Type B pancreatic cell (in vitro differentiated cells): ENCODE measurements around the gene KRT3. TPM values are rescaled to one million over a fixed set of nuclear protein-coding genes. Genes with fewer than 3 reads are reported as not detected.
"Not testable (repeated sequence)": the region's sequence is repeated elsewhere in the genome, so short reads cannot be mapped to it uniquely, and the experiment has no call there.

Source experiments
- DNase-seq: peaks from one replicate; pipeline ENCODE4 v3.0.0; 2021; ENCODE audit warnings: mixed read lengths; ENCODE audit not compliant: unreplicated experiment; ENCODE audit errors: extremely low spot score
- H3K27ac Mint-ChIP-seq: 2 replicates; pipeline ENCODE4 v1.8.0; 2021; ENCODE audit warnings: mild to moderate bottlenecking, mixed read lengths
- H3K27me3 Mint-ChIP-seq: 2 replicates; pipeline ENCODE4 v1.8.0; 2021; ENCODE audit warnings: mixed read lengths
- H3K36me3 Mint-ChIP-seq: 2 replicates; pipeline ENCODE4 v1.8.0; 2021; ENCODE audit warnings: mixed read lengths
- H3K4me1 Mint-ChIP-seq: one replicate; pipeline ENCODE4 v1.8.0; 2021; ENCODE audit warnings: mixed read lengths; ENCODE audit not compliant: unreplicated experiment
- H3K4me3 Mint-ChIP-seq: 2 replicates; pipeline ENCODE4 v1.8.0; 2021; ENCODE audit warnings: mild to moderate bottlenecking, mixed read lengths
- H3K9me3 Mint-ChIP-seq: 2 replicates; pipeline ENCODE4 v1.8.0; 2021; ENCODE audit warnings: mixed read lengths
- total RNA-seq: library from RNA; stranded (reverse); gene quantifications from 2 replicates; pipeline ENCODE4 v1.2.1, GENCODE V29; 2021; ENCODE audit warnings: low replicate concordance
- TF ChIP-seq, protein P1 (sequence below): fragments of 200-600 bp; sonication (generic); conservative IDR thresholded peaks from 2 replicates; pipeline ENCODE4 v1.5.0; 2021; ENCODE audit warnings: antibody characterized with exemption, mild to moderate bottlenecking

Gene KRT3
- total RNA-seq, 1 donor from 2014 or later: 0.68 TPM

DNA sequence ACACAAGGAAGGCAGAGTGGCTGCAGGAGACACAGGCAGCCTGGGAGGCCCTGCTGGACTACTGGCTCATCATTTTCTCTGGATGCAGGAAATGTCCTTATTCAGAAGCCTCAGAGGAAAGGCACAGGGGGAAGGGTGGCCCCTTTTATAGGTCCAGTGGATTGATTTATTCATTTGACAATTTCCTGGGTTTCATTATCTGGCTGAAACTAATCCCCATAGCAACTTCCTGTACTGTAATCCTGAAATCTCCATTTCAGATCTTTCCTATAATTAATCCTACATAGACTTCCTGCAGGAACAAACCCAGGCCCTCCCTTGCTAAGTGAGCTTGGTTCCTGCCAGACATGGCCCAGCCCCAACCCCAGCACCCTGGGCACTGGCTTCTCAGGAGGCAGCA, 41.8 kb downstream of the KRT3 start:
- DNase-seq: no peak
- H3K36me3 Mint-ChIP-seq: no peaks in the 10 kb centered on the region
- no peaks in the 10 kb centered on the region for H3K9me3 Mint-ChIP-seq
- H3K4me3 Mint-ChIP-seq: no peak overlapping the region
- H3K27ac Mint-ChIP-seq: no peak overlapping the region
- H3K27me3 Mint-ChIP-seq: peaks cover 55% of the 10 kb centered on the region
- no peaks in the 10 kb centered on the region for H3K4me1 Mint-ChIP-seq
- TF ChIP-seq, protein P1, sequence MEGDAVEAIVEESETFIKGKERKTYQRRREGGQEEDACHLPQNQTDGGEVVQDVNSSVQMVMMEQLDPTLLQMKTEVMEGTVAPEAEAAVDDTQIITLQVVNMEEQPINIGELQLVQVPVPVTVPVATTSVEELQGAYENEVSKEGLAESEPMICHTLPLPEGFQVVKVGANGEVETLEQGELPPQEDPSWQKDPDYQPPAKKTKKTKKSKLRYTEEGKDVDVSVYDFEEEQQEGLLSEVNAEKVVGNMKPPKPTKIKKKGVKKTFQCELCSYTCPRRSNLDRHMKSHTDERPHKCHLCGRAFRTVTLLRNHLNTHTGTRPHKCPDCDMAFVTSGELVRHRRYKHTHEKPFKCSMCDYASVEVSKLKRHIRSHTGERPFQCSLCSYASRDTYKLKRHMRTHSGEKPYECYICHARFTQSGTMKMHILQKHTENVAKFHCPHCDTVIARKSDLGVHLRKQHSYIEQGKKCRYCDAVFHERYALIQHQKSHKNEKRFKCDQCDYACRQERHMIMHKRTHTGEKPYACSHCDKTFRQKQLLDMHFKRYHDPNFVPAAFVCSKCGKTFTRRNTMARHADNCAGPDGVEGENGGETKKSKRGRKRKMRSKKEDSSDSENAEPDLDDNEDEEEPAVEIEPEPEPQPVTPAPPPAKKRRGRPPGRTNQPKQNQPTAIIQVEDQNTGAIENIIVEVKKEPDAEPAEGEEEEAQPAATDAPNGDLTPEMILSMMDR: no peak

DNA sequence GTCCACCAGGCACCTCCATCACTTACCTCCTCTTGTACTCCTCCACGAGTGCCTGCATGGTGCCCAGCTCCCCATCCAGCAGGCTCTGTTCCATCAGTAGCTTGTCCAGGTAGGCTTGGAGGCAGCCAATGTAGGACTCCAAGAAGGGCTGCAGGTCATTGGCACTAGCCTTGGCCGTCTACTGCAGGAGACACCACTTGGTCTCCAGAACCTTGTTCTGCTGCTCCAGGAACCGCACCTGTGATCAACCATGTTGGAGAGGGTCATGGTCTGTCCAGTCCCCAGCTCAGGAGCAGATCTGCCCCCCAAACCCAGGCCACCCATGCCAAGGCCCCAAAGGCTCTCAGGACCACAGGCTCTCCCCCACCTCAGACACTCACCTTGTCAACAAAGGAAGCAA, 42.6 kb downstream of the KRT3 start:
- H3K27ac Mint-ChIP-seq: no peak overlapping the region
- H3K4me1 Mint-ChIP-seq: no peaks in the 10 kb centered on the region
- no peak overlapping the region for H3K4me3 Mint-ChIP-seq
- H3K36me3 Mint-ChIP-seq: no peaks in the 10 kb centered on the region
- TF ChIP-seq, protein P1: no peak
- H3K27me3 Mint-ChIP-seq: peaks cover 62% of the 10 kb centered on the region
- no peaks in the 10 kb centered on the region for H3K9me3 Mint-ChIP-seq
- DNase-seq: no peak

DNA sequence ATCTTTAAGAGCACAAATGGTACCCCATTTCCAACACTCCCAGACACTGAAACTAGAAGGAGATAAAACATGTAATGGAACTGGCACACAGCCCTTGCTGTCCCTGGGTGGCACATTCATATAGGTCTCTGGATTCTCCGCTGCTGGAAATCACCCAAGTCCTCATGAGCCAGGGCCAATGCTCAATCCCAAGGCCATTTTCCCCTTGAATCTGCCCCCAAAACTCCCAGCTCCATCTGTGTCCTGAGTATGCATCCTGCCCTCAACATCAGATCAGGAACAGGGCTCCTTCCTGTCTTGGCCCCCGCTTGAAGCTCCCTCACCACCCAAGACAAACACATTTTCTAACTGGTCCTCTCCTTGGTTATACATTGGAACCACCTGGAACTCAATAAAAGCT, 43.4 kb downstream of the KRT3 start:
- no peak for DNase-seq
- Mint-ChIP-seq H3K27me3 (peaks cover 65% of the 10 kb centered on the region), H3K36me3 (no peaks in the 10 kb centered on the region), H3K4me1 (no peaks in the 10 kb centered on the region), H3K4me3 (no peak overlapping the region), H3K27ac (no peak overlapping the region), H3K9me3 (no peaks in the 10 kb centered on the region)
- TF ChIP-seq, protein P1: no peak

DNA sequence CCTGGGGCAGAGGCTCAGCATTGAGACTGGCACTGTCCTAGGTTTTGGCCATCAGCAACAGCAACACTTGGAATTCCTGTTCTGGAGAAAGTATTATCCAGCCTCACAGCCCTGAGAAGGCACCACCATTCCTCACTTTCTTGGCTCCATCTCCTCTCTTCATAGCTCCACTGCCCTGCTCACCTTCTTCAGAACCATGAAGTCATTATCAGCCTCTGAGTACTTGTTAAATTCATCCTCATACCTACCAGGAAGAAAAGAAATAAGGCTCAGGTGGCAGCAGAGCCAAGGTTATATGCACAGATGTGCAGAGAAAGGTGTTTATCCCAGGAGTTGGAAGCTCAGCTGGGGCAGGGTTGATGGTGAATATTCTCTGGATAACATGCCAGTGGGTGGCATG, 44.1 kb downstream of the KRT3 start:
- H3K4me1 Mint-ChIP-seq: no peaks in the 10 kb centered on the region
- H3K27me3 Mint-ChIP-seq: peaks cover 66% of the 10 kb centered on the region

DNA sequence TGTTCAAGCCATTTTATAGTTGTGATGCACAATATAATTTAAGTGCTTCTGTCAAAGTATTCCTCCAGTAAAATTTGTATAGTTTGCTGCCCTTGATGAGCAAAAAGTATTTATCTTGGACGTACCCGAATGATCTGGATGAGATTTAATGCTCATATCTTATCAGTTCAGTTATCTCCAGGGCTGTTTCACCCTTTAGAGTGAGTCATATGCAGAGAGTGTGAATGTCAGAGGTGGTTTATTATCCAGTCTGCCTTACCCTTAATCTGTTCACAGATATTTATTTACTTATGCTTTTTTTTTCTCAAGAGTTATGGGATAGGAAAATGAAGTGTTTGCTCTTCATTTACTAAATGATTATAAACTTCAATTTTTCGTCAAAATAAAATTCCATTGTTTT, 45.4 kb downstream of the KRT3 start:
- H3K36me3 Mint-ChIP-seq, H3K27ac Mint-ChIP-seq, DNase-seq, H3K4me3 Mint-ChIP-seq, H3K4me1 Mint-ChIP-seq, H3K9me3 Mint-ChIP-seq: not testable (repeated sequence)
- peaks cover 75% of the 10 kb centered on the region for H3K27me3 Mint-ChIP-seq

More for the DNA sequence above, 44.1 kb downstream of the KRT3 start:
- no peak for DNase-seq
- Mint-ChIP-seq H3K9me3 (no peaks in the 10 kb centered on the region), H3K36me3 (no peaks in the 10 kb centered on the region), H3K4me3 (no peak overlapping the region), H3K27ac (no peak overlapping the region)
- TF ChIP-seq, protein P1: no peak

DNA sequence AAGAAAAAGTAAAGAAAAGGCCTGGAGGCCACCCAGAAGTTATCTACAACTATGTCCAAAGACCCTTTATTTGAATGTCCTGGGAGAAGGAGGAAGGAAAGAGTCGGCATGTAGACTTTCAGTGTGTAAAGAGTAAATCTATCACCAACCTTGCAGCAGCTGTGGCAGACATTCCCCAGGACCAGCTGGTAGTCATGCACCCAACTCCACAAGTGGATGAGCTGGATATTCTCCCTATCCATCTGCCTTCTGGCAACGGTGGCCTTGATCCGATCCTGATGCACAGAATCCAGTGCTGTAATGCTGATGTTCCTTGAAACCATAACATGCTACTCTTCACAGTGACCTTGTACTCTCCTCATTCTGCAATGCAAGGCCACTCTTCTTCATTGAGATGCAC, 46.1 kb downstream of the KRT3 start:
- no peak overlapping the region for H3K4me3 Mint-ChIP-seq
- H3K27ac Mint-ChIP-seq: no peak overlapping the region
- H3K27me3 Mint-ChIP-seq: peaks cover 75% of the 10 kb centered on the region
- H3K36me3 Mint-ChIP-seq: no peaks in the 10 kb centered on the region
- TF ChIP-seq, protein P1: no peak
- no peaks in the 10 kb centered on the region for H3K9me3 Mint-ChIP-seq
- H3K4me1 Mint-ChIP-seq: no peaks in the 10 kb centered on the region
- DNase-seq: no peak
